HepG2 (cell line): ENCODE data around the gene JSRP1. TPM values are rescaled to one million over a fixed set of nuclear protein-coding genes. Genes with fewer than 3 reads are reported as not detected.

Experiments used
- ARHGAP35 ChIP-seq: sonication (generic); formaldehyde crosslinking; IDR thresholded peaks from 2 replicates; pipeline ENCODE4 v1.9.0; 2022; ENCODE audit warnings: mild to moderate bottlenecking, inconsistent platforms, moderate library complexity, missing genetic modification reagents, borderline replicate concordance
- ASH2L ChIP-seq: fragments of 300-600, 200-600 bp; sonication (generic); IDR thresholded peaks from 2 replicates; pipeline ENCODE4 v1.7.0; 2017; ENCODE audit warnings: low read depth, mild to moderate bottlenecking, moderate library complexity, mixed read lengths, low read length; ENCODE audit not compliant: insufficient read length
- CENPX ChIP-seq: sonication (generic); formaldehyde crosslinking; IDR thresholded peaks from 2 replicates; pipeline ENCODE4 v1.9.0; 2021; ENCODE audit warnings: mild to moderate bottlenecking, missing genetic modification reagents, moderate library complexity
- FOXA1 ChIP-seq, 2 experiments: fragments of 450-650 bp in 1 of 2; sonication (generic) in 1 of 2; formaldehyde crosslinking in 1 of 2; IDR thresholded peaks; 2 replicates each; pipeline versions ENCODE4 v1.4.0 to v1.6.1; 2016 to 2020; ENCODE audit warnings: missing genetic modification reagents in 1 of 2
- HES4 ChIP-seq: sonication (generic); formaldehyde crosslinking; IDR thresholded peaks from 2 replicates; pipeline ENCODE4 v1.9.0; 2021; ENCODE audit warnings: mild to moderate bottlenecking, missing genetic modification reagents, borderline replicate concordance
- KDM2A ChIP-seq: sonication (generic); formaldehyde crosslinking; IDR thresholded peaks from 2 replicates; pipeline ENCODE4 v1.4.0; 2020; ENCODE audit warnings: low read depth, missing genetic modification reagents, borderline replicate concordance
- MED8 ChIP-seq: sonication (generic); formaldehyde crosslinking; IDR thresholded peaks from 2 replicates; pipeline ENCODE4 v1.8.1; 2023; ENCODE audit warnings: mild to moderate bottlenecking, missing genetic modification reagents; ENCODE audit not compliant: insufficient replicate concordance
- NCOA5 ChIP-seq: sonication (generic); formaldehyde crosslinking; IDR thresholded peaks from 2 replicates; pipeline ENCODE4 v1.4.0; 2020; ENCODE audit warnings: missing genetic modification reagents
- PTBP1 ChIP-seq: fragments of 200-400 bp; formaldehyde crosslinking; IDR thresholded peaks from 2 replicates; pipeline ENCODE4 v1.6.1; 2018; ENCODE audit warnings: low read length, low read depth; ENCODE audit not compliant: poor library complexity, severe bottlenecking
- ZNF670 ChIP-seq: sonication (generic); formaldehyde crosslinking; IDR thresholded peaks from 2 replicates; pipeline ENCODE4 v1.8.0; 2022; ENCODE audit warnings: mild to moderate bottlenecking, missing genetic modification reagents, borderline replicate concordance
- polyA plus RNA-seq, 8 experiments: library from polyadenylated mRNA; depleted of rRNA in 3 of 8; stranded (reverse) in 7 of 8; unstranded in 1 of 8; fragments of >200 nt; fragmentation: Illumina TruSeq in 4 of 8; extraction: Trizol in 4 of 8; gene quantifications; 2 replicates each; pipeline versions ENCODE4 v1.2.1 to v1.2.3, GENCODE V29; 2011 to 2016; ENCODE audit warnings: low read depth in 4 of 8, missing spikeins in 1 of 8, mixed read lengths in 1 of 8; ENCODE audit not compliant: insufficient read depth in 1 of 8
- total RNA-seq, 5 experiments: library from RNA; depleted of rRNA; stranded (reverse); fragments of >200 nt; fragmentation: Illumina TruSeq; extraction: Trizol; gene quantifications; 2 replicates each; pipeline ENCODE4 v1.2.3, GENCODE V29; 2016; ENCODE audit warnings: low read depth in 1 of 5
- TF ChIP-seq, protein P1 (sequence below): sonication (generic); formaldehyde crosslinking; IDR thresholded peaks from 2 replicates; pipeline ENCODE4 v1.8.1; 2022; ENCODE audit warnings: low read depth, mild to moderate bottlenecking, missing genetic modification reagents
- TF ChIP-seq, protein P2 (sequence below): sonication (generic); formaldehyde crosslinking; IDR thresholded peaks from 2 replicates; pipeline ENCODE4 v1.4.0; 2020; ENCODE audit warnings: missing genetic modification reagents
- TF ChIP-seq, protein P3 (sequence below): IDR thresholded peaks from 2 replicates; pipeline ENCODE4 v1.6.1; 2012; ENCODE audit warnings: inconsistent platforms
- TF ChIP-seq, protein P4 (sequence below): IDR thresholded peaks from 2 replicates; pipeline ENCODE4 v1.6.1; 2016; ENCODE audit warnings: missing biosample characterization, missing genetic modification reagents, low read depth
- TF ChIP-seq, protein P5 (sequence below): IDR thresholded peaks from 2 replicates; pipeline ENCODE4 v1.6.1; 2016; ENCODE audit warnings: missing compliant biosample characterization, missing genetic modification reagents, borderline replicate concordance
- TF ChIP-seq, protein P6 (sequence below): IDR thresholded peaks from 2 replicates; pipeline ENCODE4 v1.6.1; 2018; ENCODE audit warnings: missing genetic modification reagents

The JSRP1 gene
- total and polyA plus RNA-seq, 2 of the 13 experiments (the other 11 are each of a cell fraction or from before 2014, with no cell fraction given): 0.16 to 0.38 TPM

DNA sequence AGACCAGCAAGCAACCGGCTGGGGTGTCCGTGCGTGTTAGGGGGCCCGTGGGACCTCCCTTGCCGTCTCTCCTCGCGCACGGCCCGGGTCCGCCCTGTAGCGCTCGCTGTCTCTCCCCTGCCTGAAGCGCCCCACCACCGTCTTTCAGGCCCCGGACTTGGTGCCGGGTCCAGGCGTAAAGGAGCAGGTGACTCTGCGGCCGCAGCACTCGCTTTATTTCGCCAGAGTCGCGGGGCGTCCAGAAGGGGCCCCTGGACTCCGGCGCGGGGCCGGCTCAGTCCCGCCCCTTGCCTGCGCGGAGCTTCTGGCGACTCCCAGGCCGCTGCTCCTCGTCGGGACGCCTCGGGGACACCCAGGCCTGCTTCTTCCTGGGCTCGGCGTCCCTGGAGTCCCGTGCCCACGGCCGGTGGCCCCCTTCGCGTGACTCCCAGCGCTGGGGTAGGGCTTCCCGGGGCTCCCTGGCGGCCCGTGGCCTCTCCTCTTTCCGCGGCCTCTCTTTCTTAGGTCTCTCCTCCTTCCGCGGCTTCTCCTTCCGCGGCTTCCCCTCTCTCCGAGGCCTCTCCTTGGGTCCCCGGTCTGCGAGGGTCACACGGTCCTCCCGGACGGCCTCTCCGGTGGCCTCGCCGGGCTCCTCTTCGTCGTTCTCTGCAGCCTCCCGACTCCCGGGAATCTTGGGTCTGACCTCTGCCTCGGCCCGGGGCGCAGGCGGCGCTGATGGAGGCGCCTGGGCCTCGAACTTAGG, 4.0 kb downstream of the JSRP1 start (continued):
- TF ChIP-seq FOXA1 (IDR thresholded peaks at IDR 0.05) (no peak), FOXA1 (CRISPR knock-in tag; IDR thresholded peaks at IDR 0.05) (no peak), ZNF670 (CRISPR knock-in tag) (0 out of 2 replicates have a peak, but pooled peaks have one; percentile 13), ASH2L (no peak), ARHGAP35 (CRISPR knock-in tag) (no peak), HES4 (CRISPR knock-in tag) (0 out of 2 replicates have a peak, but pooled peaks have one; percentile 4), MED8 (CRISPR knock-in tag) (no peak), CENPX (CRISPR knock-in tag) (no peak), KDM2A (no peak), PTBP1 (no peak), NCOA5 (CRISPR knock-in tag) (no peak)
- TF ChIP-seq, protein P1, sequence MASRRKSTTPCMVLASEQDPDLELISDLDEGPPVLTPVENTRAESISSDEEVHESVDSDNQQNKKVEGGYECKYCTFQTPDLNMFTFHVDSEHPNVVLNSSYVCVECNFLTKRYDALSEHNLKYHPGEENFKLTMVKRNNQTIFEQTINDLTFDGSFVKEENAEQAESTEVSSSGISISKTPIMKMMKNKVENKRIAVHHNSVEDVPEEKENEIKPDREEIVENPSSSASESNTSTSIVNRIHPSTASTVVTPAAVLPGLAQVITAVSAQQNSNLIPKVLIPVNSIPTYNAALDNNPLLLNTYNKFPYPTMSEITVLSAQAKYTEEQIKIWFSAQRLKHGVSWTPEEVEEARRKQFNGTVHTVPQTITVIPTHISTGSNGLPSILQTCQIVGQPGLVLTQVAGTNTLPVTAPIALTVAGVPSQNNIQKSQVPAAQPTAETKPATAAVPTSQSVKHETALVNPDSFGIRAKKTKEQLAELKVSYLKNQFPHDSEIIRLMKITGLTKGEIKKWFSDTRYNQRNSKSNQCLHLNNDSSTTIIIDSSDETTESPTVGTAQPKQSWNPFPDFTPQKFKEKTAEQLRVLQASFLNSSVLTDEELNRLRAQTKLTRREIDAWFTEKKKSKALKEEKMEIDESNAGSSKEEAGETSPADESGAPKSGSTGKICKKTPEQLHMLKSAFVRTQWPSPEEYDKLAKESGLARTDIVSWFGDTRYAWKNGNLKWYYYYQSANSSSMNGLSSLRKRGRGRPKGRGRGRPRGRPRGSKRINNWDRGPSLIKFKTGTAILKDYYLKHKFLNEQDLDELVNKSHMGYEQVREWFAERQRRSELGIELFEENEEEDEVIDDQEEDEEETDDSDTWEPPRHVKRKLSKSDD (CRISPR knock-in tag): peak; percentile 57; the same call in 1 of the 2 replicates
- TF ChIP-seq, protein P2, sequence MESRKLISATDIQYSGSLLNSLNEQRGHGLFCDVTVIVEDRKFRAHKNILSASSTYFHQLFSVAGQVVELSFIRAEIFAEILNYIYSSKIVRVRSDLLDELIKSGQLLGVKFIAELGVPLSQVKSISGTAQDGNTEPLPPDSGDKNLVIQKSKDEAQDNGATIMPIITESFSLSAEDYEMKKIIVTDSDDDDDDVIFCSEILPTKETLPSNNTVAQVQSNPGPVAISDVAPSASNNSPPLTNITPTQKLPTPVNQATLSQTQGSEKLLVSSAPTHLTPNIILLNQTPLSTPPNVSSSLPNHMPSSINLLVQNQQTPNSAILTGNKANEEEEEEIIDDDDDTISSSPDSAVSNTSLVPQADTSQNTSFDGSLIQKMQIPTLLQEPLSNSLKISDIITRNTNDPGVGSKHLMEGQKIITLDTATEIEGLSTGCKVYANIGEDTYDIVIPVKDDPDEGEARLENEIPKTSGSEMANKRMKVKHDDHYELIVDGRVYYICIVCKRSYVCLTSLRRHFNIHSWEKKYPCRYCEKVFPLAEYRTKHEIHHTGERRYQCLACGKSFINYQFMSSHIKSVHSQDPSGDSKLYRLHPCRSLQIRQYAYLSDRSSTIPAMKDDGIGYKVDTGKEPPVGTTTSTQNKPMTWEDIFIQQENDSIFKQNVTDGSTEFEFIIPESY (CRISPR knock-in tag): peak; percentile 35; the same call in 1 of the 2 replicates
- TF ChIP-seq, protein P3, sequence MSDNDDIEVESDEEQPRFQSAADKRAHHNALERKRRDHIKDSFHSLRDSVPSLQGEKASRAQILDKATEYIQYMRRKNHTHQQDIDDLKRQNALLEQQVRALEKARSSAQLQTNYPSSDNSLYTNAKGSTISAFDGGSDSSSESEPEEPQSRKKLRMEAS: no peak
- TF ChIP-seq, protein P4, sequence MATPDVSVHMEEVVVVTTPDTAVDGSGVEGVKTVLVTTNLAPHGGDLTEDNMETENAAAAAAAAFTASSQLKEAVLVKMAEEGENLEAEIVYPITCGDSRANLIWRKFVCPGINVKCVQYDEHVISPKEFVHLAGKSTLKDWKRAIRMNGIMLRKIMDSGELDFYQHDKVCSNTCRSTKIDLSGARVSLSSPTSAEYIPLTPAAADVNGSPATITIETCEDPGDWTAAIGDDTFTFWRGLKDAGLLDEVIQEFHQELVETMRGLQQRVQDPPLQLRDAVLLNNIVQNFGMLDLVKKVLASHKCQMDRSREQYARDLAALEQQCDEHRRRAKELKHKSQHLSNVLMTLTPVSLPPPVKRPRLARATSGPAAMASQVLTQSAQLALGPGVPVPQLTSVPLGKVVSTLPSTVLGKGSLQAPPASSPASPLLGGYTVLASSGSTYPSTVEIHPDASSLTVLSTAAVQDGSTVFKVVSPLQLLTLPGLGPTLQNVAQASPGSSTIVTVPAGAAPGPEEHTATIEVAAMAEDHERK (CRISPR knock-in tag): no peak
- TF ChIP-seq, protein P5, sequence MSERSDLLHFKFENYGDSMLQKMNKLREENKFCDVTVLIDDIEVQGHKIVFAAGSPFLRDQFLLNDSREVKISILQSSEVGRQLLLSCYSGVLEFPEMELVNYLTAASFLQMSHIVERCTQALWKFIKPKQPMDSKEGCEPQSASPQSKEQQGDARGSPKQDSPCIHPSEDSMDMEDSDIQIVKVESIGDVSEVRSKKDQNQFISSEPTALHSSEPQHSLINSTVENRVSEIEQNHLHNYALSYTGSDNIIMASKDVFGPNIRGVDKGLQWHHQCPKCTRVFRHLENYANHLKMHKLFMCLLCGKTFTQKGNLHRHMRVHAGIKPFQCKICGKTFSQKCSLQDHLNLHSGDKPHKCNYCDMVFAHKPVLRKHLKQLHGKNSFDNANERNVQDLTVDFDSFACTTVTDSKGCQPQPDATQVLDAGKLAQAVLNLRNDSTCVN (CRISPR knock-in tag): no peak
- TF ChIP-seq, protein P6, sequence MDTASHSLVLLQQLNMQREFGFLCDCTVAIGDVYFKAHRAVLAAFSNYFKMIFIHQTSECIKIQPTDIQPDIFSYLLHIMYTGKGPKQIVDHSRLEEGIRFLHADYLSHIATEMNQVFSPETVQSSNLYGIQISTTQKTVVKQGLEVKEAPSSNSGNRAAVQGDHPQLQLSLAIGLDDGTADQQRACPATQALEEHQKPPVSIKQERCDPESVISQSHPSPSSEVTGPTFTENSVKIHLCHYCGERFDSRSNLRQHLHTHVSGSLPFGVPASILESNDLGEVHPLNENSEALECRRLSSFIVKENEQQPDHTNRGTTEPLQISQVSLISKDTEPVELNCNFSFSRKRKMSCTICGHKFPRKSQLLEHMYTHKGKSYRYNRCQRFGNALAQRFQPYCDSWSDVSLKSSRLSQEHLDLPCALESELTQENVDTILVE (CRISPR knock-in tag): no peak
